GM18867 (cell line): ENCODE data around the gene SAMD11.

Experiments used
- ATAC-seq: cut with Tn5 transposase; IDR thresholded peaks from one replicate; pipeline ENCODE4 v1.9.1; 2021; ENCODE audit warnings: mild to moderate bottlenecking, moderate library complexity; ENCODE audit not compliant: unreplicated experiment

The SAMD11 gene

GRCh38 chr1:992362-992761 is 68.6 kb downstream of the SAMD11 start:
- no peak for ATAC-seq

- no peak for ATAC-seq
These were observed 69.8 kb downstream of the SAMD11 start for GRCh38 chr1:993379-993995.
